CD4-positive, alpha-beta T cell (primary cell): ENCODE results near the gene HSD17B13. TPM values are rescaled to one million over a fixed set of nuclear protein-coding genes. Genes with fewer than 3 reads are reported as not detected.
"Not testable (repeated sequence)": the region's sequence is repeated elsewhere in the genome, so short reads cannot be mapped to it uniquely, and the experiment has no call there.

ENCODE experiments used
- ATAC-seq: fragments of 200-7000 bp; cut with Tn5 transposase; one replicate; pipeline ENCODE4 v1.10.0; 2022; ENCODE audit warnings: mild to moderate bottlenecking; ENCODE audit not compliant: poor library complexity
- CTCF ChIA-PET: fragments of 350-600 bp; sonication (Branson Sonifier 250); formaldehyde crosslinking; loops from one replicate; lab custom pipeline; 2021; ENCODE audit warnings: antibody characterized with exemption, inconsistent platforms; lab: Charles Lee
- POLR2A ChIA-PET: fragments of 350-600 bp; sonication (Branson Sonifier 250); formaldehyde crosslinking; loops from one replicate; lab custom pipeline; 2021; ENCODE audit warnings: antibody characterized with exemption, inconsistent platforms; lab: Charles Lee
- DNase-seq, 14 experiments: peaks; one replicate each; pipeline ENCODE4 v3.0.0-alpha.2; 2013 to 2020; ENCODE audit warnings: mixed read lengths in 2 of 14
- H3K27ac ChIP-seq, 2 donors: one replicate each; pipeline versions ENCODE4 v1.5.1 to v1.7.0; 2013; ENCODE audit warnings: low read length in 2 of 2, low read depth in 1 of 2, mild to moderate bottlenecking in 1 of 2
- H3K27me3 ChIP-seq, 2 experiments: 1 replicate in 1 of 2; 2 replicates in 1 of 2; pipeline versions ENCODE4 v1.6.1 to v1.7.0; 2013; ENCODE audit warnings: low read length in 2 of 2, control low read depth in 1 of 2, mild to moderate bottlenecking in 1 of 2, moderate library complexity in 1 of 2; ENCODE audit not compliant: insufficient read depth in 2 of 2, control insufficient read depth in 1 of 2
- H3K36me3 ChIP-seq: one replicate; pipeline ENCODE4 v1.6.1; 2013; ENCODE audit warnings: low read length, control low read depth; ENCODE audit not compliant: insufficient read depth
- H3K4me1 ChIP-seq: one replicate; pipeline ENCODE4 v1.6.1; 2013; ENCODE audit warnings: low read length, control low read depth; ENCODE audit not compliant: insufficient read depth
- H3K4me3 ChIP-seq: one replicate; pipeline ENCODE4 v1.5.1; 2013; ENCODE audit warnings: mild to moderate bottlenecking, low read length, moderate library complexity
- H3K9me3 ChIP-seq, 2 experiments: 1 replicate in 1 of 2; 2 replicates in 1 of 2; pipeline versions ENCODE4 v1.6.1 to v1.7.0; 2013; ENCODE audit warnings: low read length in 2 of 2, mild to moderate bottlenecking in 2 of 2, control low read depth in 1 of 2, moderate library complexity in 1 of 2; ENCODE audit not compliant: control insufficient read depth in 1 of 2, insufficient read depth in 1 of 2
- H3K27ac Mint-ChIP-seq: one replicate; pipeline ENCODE4 v1.8.0; 2020; ENCODE audit warnings: mixed read lengths
- H3K27me3 Mint-ChIP-seq: one replicate; pipeline ENCODE4 v1.8.0; 2021; ENCODE audit warnings: mixed read lengths
- H3K36me3 Mint-ChIP-seq: one replicate; pipeline ENCODE4 v1.8.0; 2021; ENCODE audit warnings: low read depth, mixed read lengths
- H3K4me1 Mint-ChIP-seq: one replicate; pipeline ENCODE4 v1.8.0; 2021; ENCODE audit warnings: low read depth, mixed read lengths
- H3K4me3 Mint-ChIP-seq: one replicate; pipeline ENCODE4 v1.8.0; 2020; ENCODE audit warnings: mild to moderate bottlenecking, mixed read lengths
- H3K9me3 Mint-ChIP-seq: one replicate; pipeline ENCODE4 v1.8.0; 2020; ENCODE audit warnings: mixed read lengths
- intact Hi-C, 2 experiments: fragments of 100-400 bp; cut with DNase I in 1 of 2; cut with micrococcal nuclease in 1 of 2; formaldehyde crosslinking; loops; one replicate each; pipeline versions ENCODE4 v1.15.1 to v1.9.0; 2023 to 2025; cut with DNase I, micrococcal nuclease
- total RNA-seq, 174 experiments: library from RNA in 2 of 174; stranded (reverse) in 2 of 174; gene quantifications; one replicate each; pipeline ENCODE4 v1.2.3 and lab custom pipeline; 2021 to 2026
- TF ChIP-seq, protein P1 (sequence below): fragments of 200-600 bp; IDR thresholded peaks from one replicate; pipeline ENCODE4 v1.8.0; 2022; ENCODE audit warnings: antibody characterized with exemption, mild to moderate bottlenecking

HSD17B13 gene
- total RNA-seq, 2 experiments from 2014 or later = 0.17 to 0.27 TPM

DNA sequence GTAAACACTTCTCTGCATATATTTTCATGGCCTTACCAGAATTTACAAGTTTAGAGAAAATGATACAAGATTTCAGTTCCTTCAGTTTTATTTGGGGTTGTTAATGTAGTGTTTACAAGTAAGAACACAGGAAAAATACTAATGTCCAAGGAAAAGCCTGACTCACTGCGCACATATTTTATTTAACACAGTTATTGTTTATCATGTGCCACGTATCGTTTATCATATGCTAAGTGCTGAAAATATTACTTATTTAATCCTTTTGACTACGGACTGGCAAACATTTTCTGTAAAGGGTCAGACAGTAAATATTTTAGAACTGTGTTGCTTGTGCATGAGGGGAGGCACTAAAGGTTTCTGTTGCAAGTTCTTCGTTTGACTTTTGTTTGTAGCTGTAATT is 794 bp downstream of the HSD17B13 start:
- ChIA-PET CTCF (interaction anchor here (0.5 kb wide), 1 partner anchor 9 kb away, joined by 4 read pairs; no protein-coding TSS in a partner anchor), POLR2A (no interaction called here)
- DNase-seq = no peak
- Histone ChIP-seq H3K27me3 (no peaks in the 10 kb centered on the region), H3K4me3 (no peak overlapping the region), H3K9me3 (no peaks in the 10 kb centered on the region), H3K4me1 (no peaks in the 10 kb centered on the region), H3K27ac (no peak overlapping the region), H3K36me3 (no peaks in the 10 kb centered on the region)
- TF ChIP-seq, protein P1, sequence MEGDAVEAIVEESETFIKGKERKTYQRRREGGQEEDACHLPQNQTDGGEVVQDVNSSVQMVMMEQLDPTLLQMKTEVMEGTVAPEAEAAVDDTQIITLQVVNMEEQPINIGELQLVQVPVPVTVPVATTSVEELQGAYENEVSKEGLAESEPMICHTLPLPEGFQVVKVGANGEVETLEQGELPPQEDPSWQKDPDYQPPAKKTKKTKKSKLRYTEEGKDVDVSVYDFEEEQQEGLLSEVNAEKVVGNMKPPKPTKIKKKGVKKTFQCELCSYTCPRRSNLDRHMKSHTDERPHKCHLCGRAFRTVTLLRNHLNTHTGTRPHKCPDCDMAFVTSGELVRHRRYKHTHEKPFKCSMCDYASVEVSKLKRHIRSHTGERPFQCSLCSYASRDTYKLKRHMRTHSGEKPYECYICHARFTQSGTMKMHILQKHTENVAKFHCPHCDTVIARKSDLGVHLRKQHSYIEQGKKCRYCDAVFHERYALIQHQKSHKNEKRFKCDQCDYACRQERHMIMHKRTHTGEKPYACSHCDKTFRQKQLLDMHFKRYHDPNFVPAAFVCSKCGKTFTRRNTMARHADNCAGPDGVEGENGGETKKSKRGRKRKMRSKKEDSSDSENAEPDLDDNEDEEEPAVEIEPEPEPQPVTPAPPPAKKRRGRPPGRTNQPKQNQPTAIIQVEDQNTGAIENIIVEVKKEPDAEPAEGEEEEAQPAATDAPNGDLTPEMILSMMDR = no peak
- no peak overlapping the region for H3K27ac Mint-ChIP-seq
- intact Hi-C loops = no loop called here
- H3K27me3 Mint-ChIP-seq = no peaks in the 10 kb centered on the region
- no peaks in the 10 kb centered on the region for H3K4me1 Mint-ChIP-seq
- H3K4me3 Mint-ChIP-seq = no peak overlapping the region
- no peaks in the 10 kb centered on the region for H3K36me3 Mint-ChIP-seq
- no peaks in the 10 kb centered on the region for H3K9me3 Mint-ChIP-seq
- ATAC-seq = no peak

- Mint-ChIP-seq H3K9me3 (no peaks in the 10 kb centered on the region), H3K36me3 (no peaks in the 10 kb centered on the region), H3K4me1 (no peaks in the 10 kb centered on the region), H3K4me3 (no peak overlapping the region), H3K27me3 (no peaks in the 10 kb centered on the region), H3K27ac (no peak overlapping the region)
- H3K4me1 ChIP-seq = no peaks in the 10 kb centered on the region
- H3K27ac ChIP-seq = no peak overlapping the region
- no peak for ATAC-seq
- TF ChIP-seq, protein P1 = no peak
- no peaks in the 10 kb centered on the region for H3K27me3 ChIP-seq
- DNase-seq = no peak
- no peak overlapping the region for H3K4me3 ChIP-seq
- CTCF ChIA-PET = interaction anchor here (1.6 kb wide), 1 partner anchor 29 kb away, joined by 3 read pairs; no protein-coding TSS in a partner anchor
- POLR2A ChIA-PET = no interaction called here
- intact Hi-C loops = no loop called here
- H3K9me3 ChIP-seq = no peaks in the 10 kb centered on the region
- peaks cover 3% of the 10 kb centered on the region for H3K36me3 ChIP-seq
Observed at GRCh38 chr4:87317527-87317926, 5.2 kb downstream of the HSD17B13 start.

- CTCF ChIA-PET = interaction anchor here (1.6 kb wide), 1 partner anchor 30 kb away, joined by 3 read pairs; no protein-coding TSS in a partner anchor
- POLR2A ChIA-PET = no interaction called here
- no peak overlapping the region for H3K27ac Mint-ChIP-seq
Observed at GRCh38 chr4:87316961-87317360, 5.7 kb downstream of the HSD17B13 start.

GRCh38 chr4:87315000-87315399 is 7.7 kb downstream of the HSD17B13 start:
- H3K27me3 ChIP-seq, H3K4me1 ChIP-seq, H3K4me3 Mint-ChIP-seq, H3K9me3 Mint-ChIP-seq, H3K27ac Mint-ChIP-seq, DNase-seq, POLR2A ChIA-PET, H3K9me3 ChIP-seq, H3K27me3 Mint-ChIP-seq, ATAC-seq, intact Hi-C loops, H3K27ac ChIP-seq, H3K36me3 ChIP-seq, CTCF ChIA-PET, H3K36me3 Mint-ChIP-seq, H3K4me3 ChIP-seq, H3K4me1 Mint-ChIP-seq: not testable (repeated sequence)

More at GRCh38 chr4:87316961-87317360, 5.7 kb downstream of the HSD17B13 start:
- intact Hi-C loops = no loop called here
- no peak overlapping the region for H3K4me3 ChIP-seq
- no peaks in the 10 kb centered on the region for H3K4me1 ChIP-seq
- H3K27me3 ChIP-seq = no peaks in the 10 kb centered on the region
- H3K27ac ChIP-seq = no peak overlapping the region
- H3K36me3 ChIP-seq = peaks cover 3% of the 10 kb centered on the region
- Mint-ChIP-seq H3K27me3 (no peaks in the 10 kb centered on the region), H3K9me3 (no peaks in the 10 kb centered on the region), H3K36me3 (no peaks in the 10 kb centered on the region), H3K4me3 (no peak overlapping the region), H3K4me1 (no peaks in the 10 kb centered on the region)
- DNase-seq = no peak
- no peak for ATAC-seq
- H3K9me3 ChIP-seq = no peaks in the 10 kb centered on the region
- TF ChIP-seq, protein P1 = no peak
